ENCODE data around the gene UBE2QL1.

GRCh38 chr5:6496636-6497035 lies 48.0 kb downstream of the UBE2QL1 start:
- TF ChIP-seq ZNF274 (IDR thresholded peaks at IDR 0.05; ENCODE audit: low read depth, low read length): no peak
- TF ChIP-seq CTCF (IDR thresholded peaks at IDR 0.05 in 2 of 3, conservative IDR thresholded peaks at IDR 0.05 in 1 of 3; ENCODE audit: borderline replicate concordance in 1 of 3, insufficient read depth in 1 of 3, low read depth in 2 of 3, low read length in 2 of 3): no peak
- TF ChIP-seq EZH2 (IDR thresholded peaks at IDR 0.05): no peak

Data from HCT116 (cell line).